Gastrocnemius medialis (tissue), 4 donors: ENCODE results near the gene PRLH. TPM values are rescaled to one million over a fixed set of nuclear protein-coding genes. Genes with fewer than 3 reads are reported as not detected.

Source experiments
- ATAC-seq, 2 donors: fragments of 150-250 bp; one replicate each; pipeline ENCODE4 v1.9.1; 2016
- DNase-seq, 2 donors: peaks; one replicate each; pipeline ENCODE4 v3.0.0-alpha.2; 2019
- H3K27ac ChIP-seq, 4 donors: fragments of 200-600 bp; sonication (generic); 1 replicate in 1 of 4; 2 replicates in 3 of 4; pipeline ENCODE4 v1.5.1; 2016 to 2018; ENCODE audit warnings: mild to moderate bottlenecking in 2 of 4, moderate library complexity in 1 of 4
- H3K27me3 ChIP-seq, 3 donors: fragments of 200-600 bp; sonication (generic) in 2 of 3; 1 replicate in 1 of 3; 2 replicates in 2 of 3; pipeline versions ENCODE4 v1.5.1 to v1.6.0; 2016 to 2019; ENCODE audit warnings: mild to moderate bottlenecking in 1 of 3, moderate library complexity in 1 of 3
- H3K36me3 ChIP-seq, 2 donors: fragments of 200-600 bp; sonication (generic) in 1 of 2; one replicate each; pipeline ENCODE4 v1.5.1; 2017 to 2018
- H3K4me1 ChIP-seq, 2 donors: fragments of 200-600 bp; sonication (generic) in 1 of 2; one replicate each; pipeline ENCODE4 v1.5.1; 2016 to 2017; ENCODE audit warnings: mild to moderate bottlenecking in 2 of 2
- H3K4me3 ChIP-seq, 4 donors: fragments of 200-600 bp; sonication (generic) in 3 of 4; 1 replicate in 1 of 4; 2 replicates in 3 of 4; pipeline ENCODE4 v1.5.1; 2016 to 2019; ENCODE audit warnings: mild to moderate bottlenecking in 2 of 4
- H3K9me3 ChIP-seq, 3 donors: fragments of 200-600 bp; sonication (generic) in 2 of 3; 1 replicate in 1 of 3; 2 replicates in 2 of 3; pipeline ENCODE4 v1.5.1; 2016 to 2019
- POLR2A ChIP-seq, 2 donors: fragments of 450-650 bp; IDR thresholded peaks; one replicate each; pipeline ENCODE4 v1.6.1; 2017; ENCODE audit warnings: antibody characterized with exemption in 2 of 2, mild to moderate bottlenecking in 2 of 2, moderate library complexity in 2 of 2
- in situ Hi-C, 4 donors: fragments of 200-750 bp; cut with MboI; loops; one replicate each; pipeline versions ENCODE4 v1.15.0 to v1.8.0; 2017; ENCODE audit warnings: low sequenced_read_pairs in 4 of 4
- intact Hi-C: fragments of 100-400 bp; cut with DNase I; formaldehyde crosslinking; loops from one replicate; pipeline ENCODE4 v1.15.1; 2023; ENCODE audit warnings: low total_unique reads
- total RNA-seq, 4 donors: library from RNA; depleted of rRNA; stranded (reverse); fragments of >200 nt; gene quantifications; one replicate each; pipeline versions ENCODE4 v1.1.0 to v1.2.3, GENCODE V29; 2016
- TF ChIP-seq, protein P1 (sequence below), 5 experiments: fragments of 450-650 bp in 3 of 5; fragments of 200-600 bp in 2 of 5; sonication (generic) in 2 of 5; IDR thresholded peaks in 4 of 5; conservative IDR thresholded peaks in 1 of 5; 1 replicate in 4 of 5; 2 replicates in 1 of 5; pipeline ENCODE4 v1.5.1; 2016 to 2019; ENCODE audit warnings: antibody characterized with exemption in 5 of 5, mild to moderate bottlenecking in 3 of 5, moderate library complexity in 3 of 5

PRLH gene
- total RNA-seq, 4 donors from 2014 or later, result not detected

DNA sequence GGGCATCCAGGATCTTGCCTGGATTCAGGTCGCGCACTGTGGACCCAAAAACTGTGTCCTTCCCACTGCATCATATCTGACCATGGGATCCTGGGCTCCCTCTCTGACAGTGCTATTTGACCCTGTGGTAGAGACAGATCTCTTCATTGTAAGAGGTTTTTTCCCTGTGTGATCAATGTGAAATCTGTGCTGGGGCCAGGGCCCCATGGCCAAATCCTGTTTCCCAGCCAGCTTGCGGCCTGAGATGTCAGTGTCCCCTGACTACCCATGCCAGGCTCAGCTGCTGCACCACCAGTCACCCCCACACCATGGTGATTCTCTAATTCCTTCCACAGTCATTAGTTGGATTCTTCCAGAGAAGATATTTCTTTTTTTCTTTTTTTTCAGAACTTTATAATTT, 3.5 kb downstream of the PRLH start:
- no peak for TF ChIP-seq POLR2A (IDR thresholded peaks at IDR 0.05)
- TF ChIP-seq, protein P1, sequence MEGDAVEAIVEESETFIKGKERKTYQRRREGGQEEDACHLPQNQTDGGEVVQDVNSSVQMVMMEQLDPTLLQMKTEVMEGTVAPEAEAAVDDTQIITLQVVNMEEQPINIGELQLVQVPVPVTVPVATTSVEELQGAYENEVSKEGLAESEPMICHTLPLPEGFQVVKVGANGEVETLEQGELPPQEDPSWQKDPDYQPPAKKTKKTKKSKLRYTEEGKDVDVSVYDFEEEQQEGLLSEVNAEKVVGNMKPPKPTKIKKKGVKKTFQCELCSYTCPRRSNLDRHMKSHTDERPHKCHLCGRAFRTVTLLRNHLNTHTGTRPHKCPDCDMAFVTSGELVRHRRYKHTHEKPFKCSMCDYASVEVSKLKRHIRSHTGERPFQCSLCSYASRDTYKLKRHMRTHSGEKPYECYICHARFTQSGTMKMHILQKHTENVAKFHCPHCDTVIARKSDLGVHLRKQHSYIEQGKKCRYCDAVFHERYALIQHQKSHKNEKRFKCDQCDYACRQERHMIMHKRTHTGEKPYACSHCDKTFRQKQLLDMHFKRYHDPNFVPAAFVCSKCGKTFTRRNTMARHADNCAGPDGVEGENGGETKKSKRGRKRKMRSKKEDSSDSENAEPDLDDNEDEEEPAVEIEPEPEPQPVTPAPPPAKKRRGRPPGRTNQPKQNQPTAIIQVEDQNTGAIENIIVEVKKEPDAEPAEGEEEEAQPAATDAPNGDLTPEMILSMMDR (IDR thresholded peaks at IDR 0.05 in 4 of 5, conservative IDR thresholded peaks at IDR 0.05 in 1 of 5), result no peak
- no peaks in the 10 kb centered on the region for H3K36me3 ChIP-seq
- DNase-seq (no peak), ATAC-seq (no peak)
- no peak overlapping the region for H3K4me3 ChIP-seq
- peaks cover 0 to under 1% (median 0%) of the 10 kb centered on the region in 3 donors for H3K27me3 ChIP-seq
- intact Hi-C loops, result loop anchor here (5.0 kb wide), 1 partner anchor 478 kb away; no protein-coding TSS in a partner anchor
- H3K4me1 ChIP-seq, result peaks cover 13% of the 10 kb centered on the region in 2 donors
- no peaks in the 10 kb centered on the region for H3K9me3 ChIP-seq
- in situ Hi-C loops, result loop anchor here (5.0 to 10.0 kb wide), 2 partner anchors 58 to 465 kb away; no protein-coding TSS in a partner anchor
- H3K27ac ChIP-seq, result no peak overlapping the region

- H3K36me3 ChIP-seq, result no peaks in the 10 kb centered on the region
- no peak overlapping the region for H3K27ac ChIP-seq
- no peak for ATAC-seq
- no peak overlapping the region for H3K4me3 ChIP-seq
- H3K9me3 ChIP-seq, result no peaks in the 10 kb centered on the region
- intact Hi-C loops, result loop anchor here (5.0 kb wide), 1 partner anchor 479 kb away; no protein-coding TSS in a partner anchor
- in situ Hi-C loops, result loop anchor here (5.0 to 10.0 kb wide), 2 partner anchors 59 to 466 kb away; no protein-coding TSS in a partner anchor
- TF ChIP-seq POLR2A (IDR thresholded peaks at IDR 0.05), result no peak
- TF ChIP-seq, protein P1 (IDR thresholded peaks at IDR 0.05 in 4 of 5, conservative IDR thresholded peaks at IDR 0.05 in 1 of 5), result no peak
- H3K4me1 ChIP-seq, result peaks cover 13% of the 10 kb centered on the region in 2 donors
- H3K27me3 ChIP-seq, result no peaks in the 10 kb centered on the region
- DNase-seq, result no peak
These were observed 4.5 kb downstream of the PRLH start for GRCh38 chr2:237570776-237571335.

- Histone ChIP-seq H3K27ac (no peak overlapping the region), H3K9me3 (no peaks in the 10 kb centered on the region), H3K4me1 (peaks cover 13% of the 10 kb centered on the region in 2 donors), H3K36me3 (no peaks in the 10 kb centered on the region), H3K27me3 (no peaks in the 10 kb centered on the region), H3K4me3 (no peak overlapping the region)
- intact Hi-C loops (loop anchor here (5.0 kb wide), 1 partner anchor 479 kb away; no protein-coding TSS in a partner anchor), in situ Hi-C loops (loop anchor here (5.0 to 10.0 kb wide), 2 partner anchors 59 to 467 kb away; no protein-coding TSS in a partner anchor)
- DNase-seq (no peak), ATAC-seq (no peak)
- TF ChIP-seq, protein P1 (IDR thresholded peaks at IDR 0.05 in 4 of 5, conservative IDR thresholded peaks at IDR 0.05 in 1 of 5), result no peak
- no peak for TF ChIP-seq POLR2A (IDR thresholded peaks at IDR 0.05)
These were observed 5.2 kb downstream of the PRLH start for GRCh38 chr2:237571551-237571950.

- Histone ChIP-seq H3K4me1 (peaks cover 13% of the 10 kb centered on the region in 2 donors), H3K36me3 (no peaks in the 10 kb centered on the region), H3K27me3 (no peaks in the 10 kb centered on the region), H3K9me3 (no peaks in the 10 kb centered on the region), H3K4me3 (peak overlapping the region; percentile 15 to 45 (median 38)), H3K27ac (peak overlapping the region; percentile 36 to 69 (median 47))
- peak; percentile 91 to 95 for ATAC-seq
- TF ChIP-seq, protein P1 (IDR thresholded peaks at IDR 0.05 in 4 of 5, conservative IDR thresholded peaks at IDR 0.05 in 1 of 5), result peak; percentile 99
- TF ChIP-seq POLR2A (IDR thresholded peaks at IDR 0.05), result no peak
- DNase-seq, result peak; percentile 83 to 85
- in situ Hi-C loops, result loop anchor here (5.0 to 10.0 kb wide), 2 partner anchors 60 to 467 kb away; no protein-coding TSS in a partner anchor
- intact Hi-C loops, result loop anchor here (1.0 to 5.0 kb wide), 2 partner anchors 60 to 480 kb away; no protein-coding TSS in a partner anchor
These were observed 5.8 kb downstream of the PRLH start for GRCh38 chr2:237572021-237572741.
